Brain microvascular endothelial cell (primary cell): ENCODE measurements around the gene ZBED5.
"Not testable (repeated sequence)": the region's sequence is repeated elsewhere in the genome, so short reads cannot be mapped to it uniquely, and the experiment has no call there.

Source experiments
- DNase-seq: peaks from one replicate; pipeline ENCODE4 v3.0.0-alpha.2; 2020
- H3K27ac ChIP-seq: fragments of 250-450 bp; sonication (Bioruptor Pico); 2 replicates; pipeline ENCODE4 v1.5.1; 2020; ENCODE audit warnings: mild to moderate bottlenecking, moderate library complexity
- H3K27me3 ChIP-seq: fragments of 250-450 bp; sonication (Bioruptor Pico); replicated peaks from 2 replicates; pipeline ENCODE4 v1.5.1; 2020; ENCODE audit warnings: mild to moderate bottlenecking
- H3K36me3 ChIP-seq: fragments of 250-450 bp; sonication (Bioruptor Pico); replicated peaks from 2 replicates; pipeline ENCODE4 v1.5.1; 2020; ENCODE audit warnings: mild to moderate bottlenecking
- H3K4me3 ChIP-seq: 2 replicates; pipeline ENCODE4 v1.5.1; 2011; ENCODE audit warnings: low read depth, mild to moderate bottlenecking, control low read depth, low read length, moderate library complexity
- in situ Hi-C: cut with HindIII; loops from 2 replicates; pipeline ENCODE4 v1.10.0; 2017; ENCODE audit warnings: low sequenced_read_pairs, low pct_ligation_motif_present
- TF ChIP-seq, protein P1 (sequence below): IDR thresholded peaks from 2 replicates; pipeline ENCODE4 v1.5.1; 2011; ENCODE audit warnings: low read depth, mild to moderate bottlenecking, moderate library complexity, low read length, control low read depth, inconsistent platforms; ENCODE audit errors: missing control alignments

ZBED5 gene

DNA sequence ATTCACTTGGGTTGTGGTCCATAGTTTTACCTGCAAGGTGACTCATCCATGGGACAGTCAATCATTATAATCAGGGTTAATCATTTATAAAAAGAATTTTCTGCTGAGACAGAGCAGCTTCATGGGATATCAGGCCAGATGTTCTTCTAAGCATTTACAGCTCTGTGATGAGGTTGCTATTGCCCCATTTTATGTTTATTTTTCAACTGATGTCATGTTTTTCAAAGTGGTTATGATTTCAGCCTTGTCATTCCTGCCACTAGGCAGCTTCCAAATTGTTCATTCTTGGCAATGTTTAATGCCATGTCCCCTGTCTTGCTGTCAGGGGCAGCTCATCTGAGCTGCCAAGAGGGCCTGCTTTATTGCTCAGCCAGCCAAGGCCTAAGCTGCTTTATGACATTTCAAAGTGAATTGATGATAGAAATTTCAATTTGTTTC is 35.9 kb upstream of the ZBED5 start:
- H3K27me3 ChIP-seq, result no peaks in the 10 kb centered on the region
- H3K4me3 ChIP-seq, result no peak overlapping the region
- in situ Hi-C loops, result no loop called here
- no peak overlapping the region for H3K27ac ChIP-seq
- peak; percentile 45 for DNase-seq
- TF ChIP-seq, protein P1, sequence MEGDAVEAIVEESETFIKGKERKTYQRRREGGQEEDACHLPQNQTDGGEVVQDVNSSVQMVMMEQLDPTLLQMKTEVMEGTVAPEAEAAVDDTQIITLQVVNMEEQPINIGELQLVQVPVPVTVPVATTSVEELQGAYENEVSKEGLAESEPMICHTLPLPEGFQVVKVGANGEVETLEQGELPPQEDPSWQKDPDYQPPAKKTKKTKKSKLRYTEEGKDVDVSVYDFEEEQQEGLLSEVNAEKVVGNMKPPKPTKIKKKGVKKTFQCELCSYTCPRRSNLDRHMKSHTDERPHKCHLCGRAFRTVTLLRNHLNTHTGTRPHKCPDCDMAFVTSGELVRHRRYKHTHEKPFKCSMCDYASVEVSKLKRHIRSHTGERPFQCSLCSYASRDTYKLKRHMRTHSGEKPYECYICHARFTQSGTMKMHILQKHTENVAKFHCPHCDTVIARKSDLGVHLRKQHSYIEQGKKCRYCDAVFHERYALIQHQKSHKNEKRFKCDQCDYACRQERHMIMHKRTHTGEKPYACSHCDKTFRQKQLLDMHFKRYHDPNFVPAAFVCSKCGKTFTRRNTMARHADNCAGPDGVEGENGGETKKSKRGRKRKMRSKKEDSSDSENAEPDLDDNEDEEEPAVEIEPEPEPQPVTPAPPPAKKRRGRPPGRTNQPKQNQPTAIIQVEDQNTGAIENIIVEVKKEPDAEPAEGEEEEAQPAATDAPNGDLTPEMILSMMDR, result peak; percentile 54
- no peaks in the 10 kb centered on the region for H3K36me3 ChIP-seq

DNA sequence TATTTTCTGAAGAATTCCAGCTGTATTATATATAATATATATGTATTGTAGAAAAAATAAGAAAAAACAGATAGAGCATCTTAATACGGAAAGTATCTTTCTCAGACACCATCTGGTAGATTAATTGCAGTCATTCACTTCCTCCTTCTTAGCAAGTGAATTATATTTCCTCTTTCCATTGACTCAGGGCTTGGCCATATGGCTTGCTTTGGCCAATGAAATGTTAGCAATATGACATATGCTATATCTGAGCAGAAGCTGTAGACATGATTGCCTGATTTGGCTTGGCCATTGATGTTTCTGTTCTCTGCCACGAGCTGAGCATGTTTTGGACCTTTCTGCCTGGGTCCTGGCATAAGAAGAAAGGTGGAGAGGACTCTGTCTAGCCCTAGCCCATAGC is 34.4 kb upstream of the ZBED5 start:
- no peak overlapping the region for H3K27ac ChIP-seq
- in situ Hi-C loops, result no loop called here
- DNase-seq, result no peak
- no peaks in the 10 kb centered on the region for H3K36me3 ChIP-seq
- H3K27me3 ChIP-seq, result no peaks in the 10 kb centered on the region
- H3K4me3 ChIP-seq, result no peak overlapping the region
- TF ChIP-seq, protein P1, result no peak

DNA sequence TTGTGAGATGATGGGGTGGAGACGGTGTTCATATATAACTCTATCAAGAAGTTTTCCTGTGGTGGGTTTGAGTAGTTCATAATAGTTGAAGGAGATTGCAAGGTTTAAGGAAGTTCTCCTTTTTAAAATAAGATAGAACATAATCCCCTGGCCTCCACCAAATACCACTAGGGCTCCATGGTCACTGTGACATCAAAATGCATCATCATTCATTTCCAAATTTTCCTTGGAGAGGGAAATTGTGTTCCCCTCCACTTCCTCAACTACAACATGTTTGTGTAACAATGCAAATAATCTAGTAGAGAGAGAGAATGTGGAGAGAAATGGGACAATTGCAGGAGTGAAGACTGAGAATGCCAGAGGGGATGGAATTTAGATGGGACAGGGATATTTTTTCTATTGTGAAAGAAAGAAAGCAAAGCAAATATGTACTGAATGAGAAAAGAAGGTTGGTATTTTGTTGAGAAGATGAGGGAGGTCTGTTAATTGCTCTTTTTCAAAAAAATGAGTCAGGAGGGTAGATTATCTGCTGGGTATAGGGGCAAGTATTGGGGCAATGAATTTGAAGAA is 33.4 kb upstream of the ZBED5 start:
- TF ChIP-seq, protein P1, result no peak
- Histone ChIP-seq H3K27ac (no peak overlapping the region), H3K36me3 (no peaks in the 10 kb centered on the region), H3K27me3 (no peaks in the 10 kb centered on the region), H3K4me3 (no peak overlapping the region)
- DNase-seq, result no peak
- in situ Hi-C loops, result no loop called here

DNA sequence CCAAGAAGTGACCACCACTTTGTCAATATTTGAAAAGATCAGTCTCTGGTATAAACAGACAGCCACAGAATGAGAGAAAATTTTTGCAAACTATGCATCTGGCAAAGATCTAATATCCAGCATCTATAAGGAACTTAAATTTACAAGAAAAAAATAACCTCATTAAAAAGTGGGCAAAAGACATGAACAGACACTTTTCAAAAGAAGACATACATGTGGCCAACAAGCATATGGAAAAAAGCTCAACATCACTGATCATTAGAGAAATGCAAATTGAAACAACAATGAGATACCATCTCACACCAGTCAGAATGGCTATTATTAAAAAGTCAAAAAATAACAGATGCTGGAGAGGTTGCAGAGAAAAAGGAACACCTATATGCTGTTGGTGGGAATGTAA is 32.2 kb upstream of the ZBED5 start:
- H3K27ac ChIP-seq, H3K4me3 ChIP-seq, DNase-seq, in situ Hi-C loops, H3K27me3 ChIP-seq, H3K36me3 ChIP-seq: not testable (repeated sequence)

DNA sequence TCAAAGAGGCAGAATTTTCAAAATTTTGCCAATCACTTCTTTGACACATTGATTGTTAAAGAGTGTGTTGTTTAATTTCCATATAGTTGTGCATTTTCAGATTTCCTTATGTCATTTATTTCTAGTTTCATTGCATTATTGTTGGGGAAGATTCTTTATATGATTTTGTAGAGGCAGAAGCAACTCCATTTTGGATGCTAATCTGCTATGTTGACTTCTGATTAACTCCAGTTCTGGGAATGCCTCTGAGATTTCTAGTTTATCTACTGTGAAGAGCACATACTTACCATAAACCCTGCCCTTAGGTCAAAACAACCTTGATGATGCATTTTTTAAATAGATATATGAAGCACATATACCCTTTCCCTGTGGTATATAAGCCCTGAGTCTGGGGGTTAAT is 29.5 kb upstream of the ZBED5 start:
- Histone ChIP-seq H3K27ac (no peak overlapping the region), H3K27me3 (no peaks in the 10 kb centered on the region), H3K36me3 (no peaks in the 10 kb centered on the region), H3K4me3 (no peak overlapping the region)
- TF ChIP-seq, protein P1, result no peak
- DNase-seq, result no peak
- in situ Hi-C loops, result no loop called here

DNA sequence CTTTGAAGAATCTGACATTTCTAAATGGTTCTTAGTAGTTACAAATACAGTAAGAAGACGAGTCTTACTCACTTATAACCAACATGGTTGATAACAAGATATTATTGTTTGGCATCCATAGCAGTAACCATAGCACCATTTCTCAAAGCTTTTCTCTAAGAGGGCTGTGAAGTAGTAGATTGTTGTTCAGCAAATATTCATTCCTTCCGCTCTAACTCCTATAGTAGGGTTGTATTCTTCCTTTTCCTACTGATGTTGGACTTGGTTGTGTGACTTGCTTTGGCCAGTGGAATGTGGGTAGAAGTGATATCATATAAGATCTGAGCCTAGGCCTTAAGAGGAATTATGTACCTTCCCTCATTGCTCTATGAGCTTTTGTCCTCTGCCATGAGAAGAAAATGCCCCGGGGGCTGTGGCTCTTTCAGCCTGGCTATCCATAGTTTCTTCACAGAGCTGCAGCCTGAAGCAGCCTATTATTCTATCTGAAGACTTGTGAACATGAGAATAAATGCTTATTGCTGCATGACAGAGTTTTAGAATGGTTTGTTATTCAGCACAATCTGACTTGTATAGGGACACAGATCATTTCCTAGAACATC is 28.9 kb upstream of the ZBED5 start:
- Histone ChIP-seq H3K27me3 (no peaks in the 10 kb centered on the region), H3K27ac (no peak overlapping the region), H3K4me3 (no peak overlapping the region), H3K36me3 (no peaks in the 10 kb centered on the region)
- no peak for DNase-seq
- TF ChIP-seq, protein P1, result no peak
- in situ Hi-C loops, result no loop called here
